HUES6 (cell line): ENCODE results near the gene PLA2G15.
"Not testable (repeated sequence)": the region's sequence is repeated elsewhere in the genome, so short reads cannot be mapped to it uniquely, and the experiment has no call there.

Experiments used
- H3K27ac ChIP-seq: 2 replicates; pipeline ENCODE4 v1.7.0; 2013; ENCODE audit warnings: low read depth, mild to moderate bottlenecking, low read length, inconsistent platforms
- H3K27me3 ChIP-seq: 2 replicates; pipeline ENCODE4 v1.6.1; 2013; ENCODE audit warnings: low read length; ENCODE audit not compliant: control insufficient read depth, insufficient read depth
- H3K36me3 ChIP-seq: 2 replicates; pipeline ENCODE4 v1.6.1; 2013; ENCODE audit warnings: low read length; ENCODE audit not compliant: control insufficient read depth, insufficient read depth
- H3K4me1 ChIP-seq: 2 replicates; pipeline ENCODE4 v1.6.1; 2013; ENCODE audit warnings: low read length; ENCODE audit not compliant: control insufficient read depth, insufficient read depth
- H3K4me3 ChIP-seq: 2 replicates; pipeline ENCODE4 v1.5.1; 2013; ENCODE audit warnings: low read depth, low read length
- H3K9ac ChIP-seq: one replicate; pipeline ENCODE4 v1.6.1; 2013; ENCODE audit warnings: mild to moderate bottlenecking, low read length
- H3K9me3 ChIP-seq: 2 replicates; pipeline ENCODE4 v1.6.1; 2013; ENCODE audit warnings: low read depth, low read length; ENCODE audit not compliant: control insufficient read depth, insufficient read depth

PLA2G15 gene

DNA sequence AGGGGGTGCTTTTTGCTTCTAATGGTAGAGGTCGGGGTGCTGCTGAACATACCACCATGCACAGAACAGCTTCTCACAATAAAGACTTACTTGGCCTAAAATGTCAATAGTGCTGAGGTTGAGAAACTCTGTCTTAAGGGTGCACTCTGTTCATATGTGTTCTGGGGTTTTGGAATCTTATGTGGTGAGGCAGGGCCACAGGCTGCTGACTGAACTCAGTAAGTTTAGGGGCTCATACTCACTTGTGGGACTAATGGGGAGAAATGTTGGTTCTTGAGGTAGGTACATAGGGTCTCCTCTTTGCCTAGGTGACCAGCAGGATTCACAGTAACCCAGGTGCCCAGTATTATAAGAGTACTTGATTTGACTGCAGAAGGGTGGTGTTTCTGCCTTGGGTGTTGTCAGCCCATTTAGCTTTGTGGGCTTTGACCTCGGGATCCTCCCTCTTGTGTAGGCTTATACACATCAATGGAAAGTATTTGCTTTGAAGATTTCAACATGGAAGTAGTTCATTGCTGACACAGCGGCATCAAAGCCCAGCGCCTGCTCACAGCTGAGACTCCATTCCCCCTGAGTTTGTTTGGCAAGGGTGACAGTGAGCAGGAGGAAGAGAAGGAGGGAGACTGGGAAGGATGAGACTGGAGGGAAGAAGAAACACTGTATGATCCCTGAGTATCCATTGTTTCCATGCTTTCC is 36.3 kb downstream of the PLA2G15 start:
- Histone ChIP-seq H3K4me3 (no peak overlapping the region), H3K9ac (no peak overlapping the region), H3K9me3 (no peaks in the 10 kb centered on the region), H3K27ac (no peak overlapping the region), H3K4me1 (no peaks in the 10 kb centered on the region), H3K36me3 (peaks cover 25% of the 10 kb centered on the region), H3K27me3 (no peaks in the 10 kb centered on the region)

DNA sequence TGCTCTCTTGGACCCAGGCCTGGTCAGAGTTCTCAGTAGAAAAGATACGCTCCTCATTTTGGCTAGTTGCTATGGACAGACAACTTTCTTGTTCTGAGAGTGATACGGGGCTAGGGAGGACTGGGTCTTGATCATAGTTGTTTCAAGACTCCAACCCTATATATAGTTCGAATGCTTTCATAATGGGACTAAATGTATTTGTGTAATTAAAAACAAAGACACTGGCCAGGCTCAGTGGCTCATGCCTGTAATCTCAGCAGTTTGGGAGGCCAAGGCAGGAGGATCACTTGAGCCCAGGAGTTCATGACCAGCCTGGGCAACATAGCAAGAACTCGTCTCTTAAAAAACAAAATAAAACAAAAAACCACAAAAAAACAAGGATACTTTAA is 36.9 kb downstream of the PLA2G15 start:
- Histone ChIP-seq H3K27ac (no peak overlapping the region), H3K36me3 (peaks cover 29% of the 10 kb centered on the region), H3K9me3 (no peaks in the 10 kb centered on the region), H3K27me3 (no peaks in the 10 kb centered on the region), H3K9ac (no peak overlapping the region), H3K4me3 (no peak overlapping the region), H3K4me1 (no peaks in the 10 kb centered on the region)

DNA sequence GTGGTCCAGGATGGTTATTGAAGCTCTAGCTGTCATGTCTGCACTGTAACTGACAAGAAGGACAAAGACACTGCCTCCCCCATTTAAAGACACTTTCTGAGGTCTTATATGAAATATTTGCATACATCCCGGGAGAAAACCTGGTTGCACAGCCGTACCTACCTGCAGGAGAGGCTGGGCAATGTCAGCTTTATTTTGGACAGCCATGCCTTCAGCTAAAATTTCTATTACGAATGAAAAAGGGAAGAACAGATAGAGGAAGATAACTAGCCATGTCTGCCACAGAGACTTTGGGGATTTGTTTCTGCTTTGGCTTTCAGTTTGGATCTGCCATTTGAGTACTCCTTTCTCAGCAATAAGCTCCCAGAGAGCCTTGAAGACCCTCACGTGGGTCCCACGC is 38.2 kb downstream of the PLA2G15 start:
- Histone ChIP-seq H3K4me3 (no peak overlapping the region), H3K4me1 (no peaks in the 10 kb centered on the region), H3K9me3 (no peaks in the 10 kb centered on the region), H3K27ac (no peak overlapping the region), H3K9ac (no peak overlapping the region), H3K27me3 (no peaks in the 10 kb centered on the region), H3K36me3 (peaks cover 41% of the 10 kb centered on the region)

DNA sequence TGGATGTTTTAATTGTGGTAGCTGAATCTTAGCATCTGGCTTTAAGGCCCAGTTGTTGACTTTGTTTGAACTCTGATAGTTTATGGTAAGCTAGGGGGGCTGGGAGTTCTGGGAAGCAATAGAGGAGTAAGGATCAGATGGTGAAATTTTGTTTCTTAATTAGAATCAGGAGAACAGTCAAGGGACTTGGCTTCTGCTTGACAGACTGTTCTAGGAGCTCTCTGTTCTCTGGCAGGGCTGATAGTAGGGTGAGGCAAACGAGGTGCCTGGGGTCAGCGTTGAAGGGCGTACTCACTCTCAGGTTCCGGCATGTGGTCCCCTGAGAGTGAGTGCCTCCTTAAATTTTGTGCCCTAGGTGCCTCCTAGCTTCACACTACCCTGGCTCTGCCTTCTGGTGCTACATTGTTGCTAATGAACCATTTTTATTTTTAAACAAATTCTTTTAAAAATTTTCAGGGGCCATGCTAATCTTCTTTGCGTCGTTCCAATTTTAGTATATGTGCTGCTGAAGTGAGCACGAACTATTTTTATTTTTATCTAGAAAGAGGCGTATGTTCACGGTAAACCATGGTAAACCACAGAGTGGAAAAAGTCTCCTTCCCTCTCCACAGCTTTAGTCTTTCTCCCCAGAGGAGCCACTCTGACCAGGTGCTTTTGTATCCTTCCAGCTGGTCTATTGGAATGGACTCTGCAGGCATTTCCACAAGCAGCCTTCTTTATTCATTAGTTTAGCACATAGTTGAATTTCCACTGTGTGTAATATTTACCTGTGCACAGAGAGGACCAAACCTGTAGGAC is 38.8 kb downstream of the PLA2G15 start:
- H3K36me3 ChIP-seq = peaks cover 41% of the 10 kb centered on the region

DNA sequence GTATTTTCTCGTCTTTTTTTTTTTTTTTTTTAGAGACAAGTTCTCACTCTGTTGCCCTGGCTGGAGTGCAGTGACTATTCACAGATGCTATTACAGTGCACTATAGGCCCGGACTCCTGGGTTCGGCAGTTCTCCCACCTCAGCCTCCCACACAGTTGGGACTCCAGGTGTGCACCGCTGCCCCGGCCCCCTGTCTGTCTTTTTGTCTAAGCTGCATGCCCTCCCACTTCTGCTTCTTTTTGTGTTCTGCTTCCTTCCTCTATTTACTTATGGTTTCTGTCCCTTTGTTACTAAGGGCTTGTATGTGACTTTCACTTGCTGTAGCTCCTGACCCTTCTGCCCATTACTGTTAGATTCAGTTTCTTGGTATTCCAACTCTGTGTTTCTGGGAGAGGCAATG is 39.7 kb downstream of the PLA2G15 start:
- no peaks in the 10 kb centered on the region for H3K27me3 ChIP-seq
- peaks cover 41% of the 10 kb centered on the region for H3K36me3 ChIP-seq
- H3K27ac ChIP-seq = no peak overlapping the region
- H3K4me3 ChIP-seq = no peak overlapping the region
- no peak overlapping the region for H3K9ac ChIP-seq
- H3K9me3 ChIP-seq = no peaks in the 10 kb centered on the region
- H3K4me1 ChIP-seq = peaks cover 3% of the 10 kb centered on the region; the same call in 1 of the 2 replicates

More for the DNA sequence above, 38.8 kb downstream of the PLA2G15 start:
- no peaks in the 10 kb centered on the region for H3K4me1 ChIP-seq
- H3K27me3 ChIP-seq = no peaks in the 10 kb centered on the region
- no peak overlapping the region for H3K27ac ChIP-seq
- H3K9ac ChIP-seq = no peak overlapping the region
- no peak overlapping the region for H3K4me3 ChIP-seq
- no peaks in the 10 kb centered on the region for H3K9me3 ChIP-seq

DNA sequence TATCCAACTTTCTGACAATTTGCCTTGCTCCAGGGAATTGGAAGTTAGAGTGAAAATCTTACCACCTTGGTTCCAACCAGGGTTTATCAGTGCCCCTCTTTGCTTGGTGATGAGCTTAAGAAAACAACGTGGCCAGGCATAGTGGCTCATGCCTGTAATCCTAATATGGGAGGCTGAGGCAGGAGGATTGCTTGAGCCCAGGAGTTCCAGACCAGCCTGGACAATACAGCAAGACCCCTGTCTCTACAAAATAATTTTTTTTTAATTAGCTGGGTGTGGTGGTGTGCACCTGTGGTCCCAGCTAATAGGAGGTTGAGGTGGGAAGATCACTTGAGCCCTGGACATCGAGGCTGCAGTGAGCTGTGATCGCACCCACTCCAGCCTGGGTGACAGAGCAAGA is 40.5 kb downstream of the PLA2G15 start:
- Histone ChIP-seq H3K27me3 (no peaks in the 10 kb centered on the region), H3K4me1 (peaks cover 7% of the 10 kb centered on the region; the same call in 1 of the 2 replicates), H3K9me3 (no peaks in the 10 kb centered on the region), H3K9ac (no peak overlapping the region), H3K4me3 (no peak overlapping the region), H3K36me3 (peaks cover 47% of the 10 kb centered on the region), H3K27ac (no peak overlapping the region)

DNA sequence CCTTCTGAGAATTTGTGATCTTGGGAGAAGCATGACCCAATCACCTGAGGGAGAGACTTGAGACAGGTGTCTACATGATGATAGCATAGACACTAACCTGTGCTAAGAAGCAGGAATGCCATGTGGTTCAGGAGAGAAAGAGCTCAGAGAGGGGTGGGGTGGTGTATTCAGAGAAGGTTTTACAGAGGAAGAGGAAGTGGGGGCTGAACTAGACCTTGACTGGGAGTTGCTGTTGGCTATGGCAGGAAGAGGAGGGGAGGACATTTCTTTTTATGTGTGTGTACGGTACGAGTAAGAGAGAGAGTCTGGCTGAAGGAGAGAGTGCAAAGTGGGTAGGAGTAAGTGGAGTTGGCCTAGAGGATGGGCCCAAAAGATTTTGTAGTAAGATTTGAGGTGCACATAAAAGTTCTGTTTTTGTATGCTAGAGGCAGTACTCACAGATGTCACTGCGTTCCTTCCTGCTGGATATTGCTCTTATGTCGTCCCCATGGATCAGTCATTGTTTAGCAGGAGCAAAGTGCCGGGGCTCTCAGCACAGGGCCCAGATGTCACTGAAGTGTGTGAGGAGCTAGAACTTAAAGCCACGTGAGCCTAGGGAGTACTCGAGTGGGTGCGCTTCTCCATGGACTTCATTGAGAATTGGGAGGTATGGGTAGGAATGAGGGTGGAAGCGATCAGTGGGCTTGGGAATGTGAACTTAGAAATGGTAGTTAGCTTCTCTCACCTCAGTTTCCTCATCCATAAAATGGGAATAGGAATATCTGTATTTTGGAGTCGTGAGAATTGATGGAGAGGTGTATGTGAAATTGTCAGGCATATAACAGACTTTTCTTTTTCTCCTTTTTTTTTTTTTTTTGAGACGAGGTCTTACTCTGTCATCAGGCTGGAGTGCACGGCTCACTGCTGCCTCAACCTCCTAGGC is 41.2 kb downstream of the PLA2G15 start:
- Histone ChIP-seq H3K27ac (no peak overlapping the region), H3K9ac (no peak overlapping the region), H3K27me3 (no peaks in the 10 kb centered on the region), H3K9me3 (no peaks in the 10 kb centered on the region), H3K4me1 (peaks cover 7% of the 10 kb centered on the region; the same call in 1 of the 2 replicates), H3K36me3 (peaks cover 49% of the 10 kb centered on the region), H3K4me3 (no peak overlapping the region)

DNA sequence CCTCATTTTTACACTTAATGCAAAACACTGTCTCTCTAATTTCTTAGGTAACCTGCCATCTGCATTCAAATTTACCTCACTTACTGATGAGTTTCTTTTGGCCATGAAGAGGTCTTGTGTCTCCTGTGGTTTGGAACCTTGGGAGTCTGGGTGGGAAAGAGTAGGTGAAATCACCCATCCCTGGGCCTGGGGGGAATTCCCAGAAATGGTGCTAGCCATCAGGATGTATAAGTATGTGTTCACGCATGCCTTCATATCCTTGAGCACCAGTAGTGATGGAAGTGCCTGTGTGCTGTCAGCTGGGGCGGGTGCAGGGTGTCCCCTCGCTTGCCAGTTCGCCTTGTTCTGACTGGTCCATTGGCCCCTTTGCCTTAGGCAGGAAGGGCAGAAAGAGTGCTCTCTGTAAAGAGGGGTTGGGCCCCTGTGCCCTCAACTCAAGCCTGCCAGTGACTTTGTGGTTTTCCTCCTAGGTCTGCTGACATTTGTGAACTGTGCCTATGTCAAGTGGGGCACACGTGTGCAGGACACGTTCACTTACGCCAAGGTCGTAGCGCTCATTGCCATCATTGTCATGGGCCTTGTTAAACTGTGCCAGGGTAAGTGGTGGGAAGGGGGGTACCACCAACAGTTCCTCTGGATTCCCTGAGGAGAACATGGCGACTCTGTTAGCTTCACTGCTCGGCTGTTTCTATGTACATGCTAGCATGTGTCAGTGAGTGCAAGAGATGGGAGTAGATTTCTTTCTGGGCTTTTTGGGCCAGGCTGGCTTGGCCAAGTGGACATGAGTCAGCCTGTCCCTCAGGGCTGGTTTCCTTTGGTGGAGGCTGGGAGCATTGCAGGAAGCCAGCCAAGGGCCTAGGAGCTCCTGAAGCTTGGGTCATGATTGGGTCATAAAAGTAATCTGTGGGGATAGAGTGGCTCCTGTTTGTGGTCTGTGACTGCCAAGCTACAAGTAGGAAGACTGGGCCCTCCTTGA is 42.4 kb downstream of the PLA2G15 start:
- Histone ChIP-seq H3K4me1 (peaks cover 7% of the 10 kb centered on the region; the same call in 1 of the 2 replicates), H3K9ac (no peak overlapping the region), H3K27ac (no peak overlapping the region), H3K36me3 (peaks cover 52% of the 10 kb centered on the region), H3K27me3 (no peaks in the 10 kb centered on the region), H3K9me3 (no peaks in the 10 kb centered on the region), H3K4me3 (no peak overlapping the region)

DNA sequence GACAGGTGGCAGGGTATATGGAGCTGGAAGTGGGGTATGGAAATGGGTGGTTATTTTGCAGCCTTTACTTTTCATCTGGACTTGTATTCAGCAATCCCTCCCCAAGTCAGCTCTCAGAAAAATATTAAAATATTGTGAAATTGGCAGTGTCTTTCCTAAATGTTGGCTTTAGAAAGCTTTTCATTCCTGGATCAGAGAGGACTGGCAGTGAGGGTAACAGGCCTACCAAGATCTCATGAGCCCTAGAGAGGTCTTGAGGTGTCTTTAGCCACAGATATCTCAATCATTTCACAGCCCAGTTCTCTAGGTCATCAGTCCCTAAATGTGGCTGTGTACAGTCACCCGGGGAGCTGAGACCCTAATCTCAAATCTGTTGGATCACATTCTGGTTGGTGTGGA is 43.1 kb downstream of the PLA2G15 start:
- H3K9me3 ChIP-seq = no peaks in the 10 kb centered on the region
- no peak overlapping the region for H3K9ac ChIP-seq
- H3K27me3 ChIP-seq = no peaks in the 10 kb centered on the region
- H3K27ac ChIP-seq = no peak overlapping the region
- peaks cover 51% of the 10 kb centered on the region for H3K36me3 ChIP-seq
- peaks cover 7% of the 10 kb centered on the region; the same call in 1 of the 2 replicates for H3K4me1 ChIP-seq
- no peak overlapping the region for H3K4me3 ChIP-seq

DNA sequence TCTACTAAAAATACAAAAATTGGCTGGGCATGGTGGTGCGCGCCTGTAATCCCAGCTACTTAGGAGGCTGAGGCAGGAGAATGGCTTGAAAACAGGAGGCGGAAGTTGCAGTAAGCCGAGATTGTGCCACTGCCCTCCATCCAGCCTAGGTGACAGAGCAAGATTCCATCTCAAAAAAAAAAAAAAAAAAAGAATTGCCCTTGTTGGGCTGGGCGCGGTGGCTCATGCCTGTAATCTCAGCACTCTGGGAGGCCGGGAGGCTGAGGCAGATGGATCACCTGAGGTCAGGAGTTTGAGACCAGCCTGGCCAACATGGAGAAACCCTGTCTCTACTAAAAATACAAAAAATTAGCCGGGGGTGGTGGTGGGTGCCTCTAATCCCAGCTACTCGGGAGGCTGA is 43.6 kb downstream of the PLA2G15 start:
- peaks cover 55% of the 10 kb centered on the region for H3K36me3 ChIP-seq
- H3K9ac ChIP-seq, H3K27ac ChIP-seq, H3K4me1 ChIP-seq, H3K27me3 ChIP-seq, H3K9me3 ChIP-seq, H3K4me3 ChIP-seq: not testable (repeated sequence)
